Ascending aorta (tissue), 2 donors: Measurements from ENCODE around the gene NDST3. TPM values are rescaled to one million over a fixed set of nuclear protein-coding genes. Genes with fewer than 3 reads are reported as not detected.
"Not testable (repeated sequence)": the region's sequence is repeated elsewhere in the genome, so short reads cannot be mapped to it uniquely, and the experiment has no call there.

Experiments used
- DNase-seq, 2 donors: peaks; one replicate each; pipeline ENCODE4 v3.0.0-alpha.2; 2019; ENCODE audit warnings: low spot score in 2 of 2
- H3K27ac ChIP-seq, 2 donors: fragments of 200-600 bp; sonication (generic); one replicate each; pipeline ENCODE4 v1.5.1; 2016 to 2017; ENCODE audit warnings: mild to moderate bottlenecking in 1 of 2
- H3K27me3 ChIP-seq: fragments of 200-600 bp; sonication (generic); one replicate; pipeline ENCODE4 v1.5.1; 2017
- H3K36me3 ChIP-seq, 2 donors: fragments of 200-600 bp; sonication (generic); one replicate each; pipeline ENCODE4 v1.5.1; 2016
- H3K4me1 ChIP-seq, 2 donors: fragments of 200-600 bp; sonication (generic); one replicate each; pipeline ENCODE4 v1.5.1; 2016 to 2017; ENCODE audit warnings: mild to moderate bottlenecking in 1 of 2
- H3K4me3 ChIP-seq, 2 donors: fragments of 200-600 bp; sonication (generic); one replicate each; pipeline ENCODE4 v1.5.1; 2016 to 2017; ENCODE audit warnings: mild to moderate bottlenecking in 1 of 2
- H3K9me3 ChIP-seq, 2 donors: fragments of 200-600 bp; sonication (generic); one replicate each; pipeline ENCODE4 v1.5.1; 2016
- CTCF ChIP-seq, 3 experiments: fragments of 200-600 bp in 2 of 3; fragments of 450-650 bp in 1 of 3; sonication (generic) in 2 of 3; IDR thresholded peaks; one replicate each; pipeline ENCODE4 v1.5.1; 2016 to 2019; ENCODE audit warnings: antibody characterized with exemption in 3 of 3, mild to moderate bottlenecking in 1 of 3, moderate library complexity in 1 of 3
- intact Hi-C: fragments of 100-400 bp; cut with DNase I; formaldehyde crosslinking; loops from one replicate; pipeline ENCODE4 v1.15.1; 2023
- total RNA-seq: library from RNA; depleted of rRNA; stranded (reverse); fragments of >200 nt; gene quantifications from one replicate; pipeline ENCODE4 v1.1.0, GENCODE V29; 2016

The NDST3 gene
- total RNA-seq, 1 donor from 2014 or later: not detected

GRCh38 chr4:118265312-118266144 lies 231.2 kb downstream of the NDST3 start:
- intact Hi-C loops: no loop called here
- TF ChIP-seq CTCF (IDR thresholded peaks at IDR 0.05): no peak
- H3K27ac ChIP-seq: no peak overlapping the region
- no peak for DNase-seq
- H3K36me3 ChIP-seq: no peaks in the 10 kb centered on the region
- no peaks in the 10 kb centered on the region for H3K4me1 ChIP-seq
- H3K9me3 ChIP-seq: no peaks in the 10 kb centered on the region
- H3K4me3 ChIP-seq: peak overlapping the region; percentile 53 to 72
- no peaks in the 10 kb centered on the region for H3K27me3 ChIP-seq

DNA sequence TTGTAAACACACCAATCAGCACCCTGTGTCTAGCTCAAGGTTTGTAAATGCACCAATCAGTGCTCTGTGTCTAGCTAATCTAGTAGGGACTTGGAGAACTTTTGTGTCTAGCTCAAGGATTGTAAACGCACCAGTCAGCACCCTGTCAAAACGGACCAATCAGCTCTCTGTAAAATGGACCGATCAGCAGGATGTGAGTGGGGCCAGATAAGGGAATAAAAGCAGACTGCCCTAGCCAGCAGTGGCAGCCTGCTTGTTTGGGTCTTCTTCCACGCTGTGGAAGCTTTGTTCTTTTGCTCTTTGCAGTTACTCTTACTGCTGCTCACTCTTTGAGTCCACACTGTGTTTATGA lies 231.8 kb downstream of the NDST3 start:
- peak overlapping the region in 1 of 2 donors; percentile 53 for H3K4me3 ChIP-seq
- intact Hi-C loops, H3K36me3 ChIP-seq, H3K9me3 ChIP-seq, H3K27ac ChIP-seq, DNase-seq, H3K4me1 ChIP-seq, H3K27me3 ChIP-seq: not testable (repeated sequence)

- Histone ChIP-seq H3K27me3 (no peaks in the 10 kb centered on the region), H3K9me3 (no peaks in the 10 kb centered on the region)
Observed at GRCh38 chr4:118268780-118269179, 234.5 kb downstream of the NDST3 start.

DNA sequence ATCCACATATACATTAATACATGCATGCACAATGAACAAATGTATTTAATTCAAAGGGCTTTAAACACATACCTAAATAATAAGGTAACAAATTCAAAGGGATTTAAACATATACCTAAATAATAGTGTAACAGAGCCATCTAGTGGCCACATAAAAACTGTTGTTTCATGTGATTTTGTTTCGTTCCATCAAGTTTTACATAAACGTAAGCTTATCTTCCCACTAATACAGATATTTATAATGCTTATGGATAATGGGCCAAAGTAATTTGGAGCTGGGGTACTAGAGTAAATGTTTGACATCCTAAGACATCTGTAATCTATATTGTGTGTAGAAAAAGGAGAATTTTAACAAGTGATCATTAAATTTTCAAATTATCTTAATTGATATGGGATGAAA lies 236.2 kb downstream of the NDST3 start:
- peak; percentile 29 to 60 (median 56) for TF ChIP-seq CTCF (IDR thresholded peaks at IDR 0.05)
- H3K27me3 ChIP-seq: no peaks in the 10 kb centered on the region
- no peak overlapping the region for H3K27ac ChIP-seq
- H3K4me1 ChIP-seq: no peaks in the 10 kb centered on the region
- H3K9me3 ChIP-seq: no peaks in the 10 kb centered on the region
- no peak for DNase-seq
- H3K4me3 ChIP-seq: no peak overlapping the region
- H3K36me3 ChIP-seq: no peaks in the 10 kb centered on the region
- intact Hi-C loops: no loop called here

More at GRCh38 chr4:118268780-118269179, 234.5 kb downstream of the NDST3 start:
- TF ChIP-seq CTCF (IDR thresholded peaks at IDR 0.05): no peak
- no peak for DNase-seq
- H3K27ac ChIP-seq: no peak overlapping the region
- intact Hi-C loops: no loop called here
- H3K4me3 ChIP-seq: no peak overlapping the region
- H3K36me3 ChIP-seq: no peaks in the 10 kb centered on the region
- no peaks in the 10 kb centered on the region for H3K4me1 ChIP-seq

GRCh38 chr4:118271788-118272187 lies 237.5 kb downstream of the NDST3 start:
- no peaks in the 10 kb centered on the region for H3K9me3 ChIP-seq
- intact Hi-C loops: no loop called here
- no peak overlapping the region for H3K4me3 ChIP-seq
- no peak for DNase-seq
- no peaks in the 10 kb centered on the region for H3K36me3 ChIP-seq
- H3K4me1 ChIP-seq: no peaks in the 10 kb centered on the region
- TF ChIP-seq CTCF (IDR thresholded peaks at IDR 0.05): no peak
- H3K27ac ChIP-seq: no peak overlapping the region
- H3K27me3 ChIP-seq: no peaks in the 10 kb centered on the region

- H3K36me3 ChIP-seq: no peaks in the 10 kb centered on the region
- no peak for TF ChIP-seq CTCF (IDR thresholded peaks at IDR 0.05)
- DNase-seq: no peak
- H3K9me3 ChIP-seq: no peaks in the 10 kb centered on the region
- H3K4me1 ChIP-seq: no peaks in the 10 kb centered on the region
- no peak overlapping the region for H3K27ac ChIP-seq
- no peak overlapping the region for H3K4me3 ChIP-seq
- no peaks in the 10 kb centered on the region for H3K27me3 ChIP-seq
- intact Hi-C loops: no loop called here
Observed at GRCh38 chr4:118273642-118274041, 239.4 kb downstream of the NDST3 start.
